Right cardiac atrium (tissue), 5 donors: ENCODE measurements around the gene CYB561. TPM values are rescaled to one million over a fixed set of nuclear protein-coding genes. Genes with fewer than 3 reads are reported as not detected.

ENCODE experiments used
- ATAC-seq, 2 donors: fragments of 200-7000 bp; cut with Tn5 transposase; one replicate each; pipeline versions ENCODE4 v1.8.0 to v1.9.1; 2020; ENCODE audit warnings: moderate library complexity in 2 of 2, mild to moderate bottlenecking in 1 of 2
- DNase-seq, 3 donors: peaks; one replicate each; pipeline ENCODE4 v3.0.0-alpha.2; 2020
- H3K27ac ChIP-seq: one replicate; pipeline ENCODE4 v1.5.1; 2013; ENCODE audit warnings: mild to moderate bottlenecking, low read length, control low read depth, moderate library complexity
- H3K27me3 ChIP-seq: one replicate; pipeline ENCODE4 v1.6.1; 2013; ENCODE audit not compliant: control insufficient read depth, insufficient read depth
- H3K4me1 ChIP-seq: one replicate; pipeline ENCODE4 v1.6.1; 2013; ENCODE audit warnings: low read length; ENCODE audit not compliant: control insufficient read depth, insufficient read depth
- H3K4me3 ChIP-seq: one replicate; pipeline ENCODE4 v1.5.1; 2013; ENCODE audit warnings: low read length, control low read depth
- H3K9me3 ChIP-seq: one replicate; pipeline ENCODE4 v1.6.1; 2013; ENCODE audit warnings: low read length; ENCODE audit not compliant: control insufficient read depth
- WGBS: extraction: QIAGEN DNeasy Blood & Tissue Kit; methylation state at CpG from one replicate; pipeline ENCODE4 v1.1.7; 2013; 5-methylcytosine and 5-hydroxymethylcytosine counted together
- intact Hi-C, 4 donors: fragments of 100-400 bp; cut with DNase I; formaldehyde crosslinking; loops; one replicate each; pipeline versions ENCODE4 v1.11.0 to v1.14.0; 2022 to 2023
- polyA plus RNA-seq: library from polyadenylated mRNA; stranded (reverse); fragments of 200-250 nt; gene quantifications from one replicate; pipeline ENCODE4 v1.2.3, GENCODE V29; 2013
- total RNA-seq, 4 donors: library from RNA; stranded (reverse); fragmentation: NEBNext Ultra II Directional; extraction: Animal tissue kit (Norgen Biotek cat#: 25700); gene quantifications; one replicate each; pipeline ENCODE4 v1.2.1, GENCODE V29; 2021
- donor health status: healthy with polysubstance abuse.
- donor health status: DM: no; HTN: yes; CAD: no.
- donor health status: DM: no; HTN: no; CAD: no.
- donor health status: DM: no; HTN: yes; CAD: no; lungs with severe emphysema.
- donor health status: DM: yes; HTN: yes; CAD: no.

CYB561 gene
- total and polyA plus RNA-seq, 5 donors = 19.2 to 26.5 (median 22.3) TPM

DNA sequence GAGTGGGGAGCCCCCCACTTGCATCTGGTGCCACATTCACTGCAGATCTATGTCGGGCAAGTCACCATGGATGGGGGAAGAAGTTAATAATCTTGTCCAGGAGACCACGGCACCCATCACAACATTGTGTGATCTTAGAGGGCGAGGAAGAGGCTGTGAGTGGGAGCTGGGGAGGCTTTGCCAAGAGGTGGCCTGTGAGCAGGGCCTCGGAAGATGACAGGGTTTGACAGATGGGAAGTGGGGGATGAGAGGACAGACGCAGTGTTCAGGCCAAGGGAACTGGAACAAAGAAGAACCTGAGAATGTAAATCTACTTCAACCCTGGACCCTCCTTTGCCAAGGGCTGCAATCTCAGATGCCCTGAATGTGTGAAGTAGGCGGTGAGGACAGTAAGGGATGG lies 43.2 kb upstream of the CYB561 start:
- intact Hi-C loops = no loop called here
- no peak overlapping the region for H3K27ac ChIP-seq
- H3K4me3 ChIP-seq = no peak overlapping the region
- 79% methylated on average over 6 of the region's 6 CpGs for WGBS
- DNase-seq (peak in 1 of 3 donors; percentile 7), ATAC-seq (no peak)
- no peaks in the 10 kb centered on the region for H3K27me3 ChIP-seq
- H3K9me3 ChIP-seq = no peaks in the 10 kb centered on the region
- no peaks in the 10 kb centered on the region for H3K4me1 ChIP-seq

DNA sequence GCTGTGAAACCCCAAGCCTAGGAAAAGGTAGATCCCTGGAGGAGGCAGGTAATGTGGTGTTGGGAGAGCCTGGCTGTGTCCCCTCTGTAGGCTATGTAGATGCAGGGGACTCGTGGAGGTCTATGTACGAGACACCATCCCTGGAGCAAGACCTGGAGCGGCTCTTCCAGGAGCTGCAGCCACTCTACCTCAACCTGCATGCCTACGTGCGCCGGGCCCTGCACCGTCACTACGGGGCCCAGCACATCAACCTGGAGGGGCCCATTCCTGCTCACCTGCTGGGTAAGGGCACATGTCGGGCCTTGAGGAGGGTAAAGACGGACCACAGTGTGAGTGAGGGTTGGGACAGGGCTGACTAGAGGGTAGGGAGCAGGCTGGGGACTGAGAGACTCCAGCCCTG lies 42.7 kb upstream of the CYB561 start:
- WGBS = 94% methylated on average over 10 of the region's 10 CpGs
- ATAC-seq = no peak
- intact Hi-C loops = no loop called here

GRCh38 chr17:63487014-63487339 lies 40.9 kb upstream of the CYB561 start:
- Histone ChIP-seq H3K4me3 (no peak overlapping the region), H3K27ac (no peak overlapping the region), H3K4me1 (no peaks in the 10 kb centered on the region), H3K27me3 (no peaks in the 10 kb centered on the region), H3K9me3 (no peaks in the 10 kb centered on the region)
- DNase-seq (peak in 1 of 3 donors; percentile 35), ATAC-seq (no peak)
- intact Hi-C loops = no loop called here
- 85% methylated on average over 11 of the region's 11 CpGs for WGBS

More for the DNA sequence above, 42.7 kb upstream of the CYB561 start:
- peak in 1 of 3 donors; percentile 13 for DNase-seq
- Histone ChIP-seq H3K27me3 (no peaks in the 10 kb centered on the region), H3K4me1 (no peaks in the 10 kb centered on the region), H3K9me3 (no peaks in the 10 kb centered on the region), H3K27ac (no peak overlapping the region), H3K4me3 (no peak overlapping the region)

GRCh38 chr17:63486317-63487013 lies 40.4 kb upstream of the CYB561 start:
- Histone ChIP-seq H3K4me3 (no peak overlapping the region), H3K9me3 (no peaks in the 10 kb centered on the region), H3K27me3 (no peaks in the 10 kb centered on the region), H3K4me1 (no peaks in the 10 kb centered on the region), H3K27ac (no peak overlapping the region)
- 78% methylated on average over 12 of the region's 12 CpGs for WGBS
- no peak for ATAC-seq
- intact Hi-C loops = no loop called here
- DNase-seq = peak in 1 of 3 donors; percentile 26

- peak in 1 of 3 donors; percentile 35 for DNase-seq
- intact Hi-C loops = no loop called here
- no peaks in the 10 kb centered on the region for H3K27me3 ChIP-seq
- ATAC-seq = no peak
- H3K27ac ChIP-seq = no peak overlapping the region
- H3K4me1 ChIP-seq = no peaks in the 10 kb centered on the region
- no peaks in the 10 kb centered on the region for H3K9me3 ChIP-seq
- WGBS = 96% methylated on average over 16 of the region's 16 CpGs
- no peak overlapping the region for H3K4me3 ChIP-seq
Observed at GRCh38 chr17:63483655-63484575, 37.8 kb upstream of the CYB561 start.

DNA sequence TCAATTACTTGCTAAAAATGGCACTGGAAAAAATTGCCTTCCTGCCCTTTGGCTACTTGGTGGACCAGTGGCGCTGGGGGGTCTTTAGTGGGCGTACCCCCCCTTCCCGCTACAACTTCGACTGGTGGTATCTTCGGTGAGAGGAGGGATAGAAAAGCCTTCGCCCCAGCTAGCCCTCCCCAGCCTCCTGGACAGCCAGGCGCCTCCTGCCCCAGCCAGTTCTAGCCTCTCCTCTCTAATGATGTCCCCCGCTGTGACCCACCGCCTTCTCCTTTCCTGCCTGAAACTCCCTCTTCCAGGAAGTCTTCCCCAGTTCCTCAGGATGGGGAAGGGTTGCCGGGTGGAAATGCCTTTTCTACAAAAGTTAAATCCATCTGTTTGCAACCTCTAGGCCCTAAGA lies 36.9 kb upstream of the CYB561 start:
- intact Hi-C loops = no loop called here
- ATAC-seq = no peak
- H3K4me1 ChIP-seq = peaks cover 3% of the 10 kb centered on the region
- no peaks in the 10 kb centered on the region for H3K9me3 ChIP-seq
- H3K27ac ChIP-seq = no peak overlapping the region
- peak in 1 of 3 donors; percentile 0 for DNase-seq
- no peak overlapping the region for H3K4me3 ChIP-seq
- 76% methylated on average over 10 of the region's 10 CpGs for WGBS
- no peaks in the 10 kb centered on the region for H3K27me3 ChIP-seq

GRCh38 chr17:63482509-63482908 lies 36.4 kb upstream of the CYB561 start:
- no peak for ATAC-seq
- 91% methylated on average over 16 of the region's 16 CpGs for WGBS
- Histone ChIP-seq H3K4me1 (peaks cover 7% of the 10 kb centered on the region), H3K27me3 (no peaks in the 10 kb centered on the region), H3K9me3 (no peaks in the 10 kb centered on the region), H3K27ac (no peak overlapping the region), H3K4me3 (no peak overlapping the region)
- peak in 1 of 3 donors; percentile 13 for DNase-seq
- intact Hi-C loops = no loop called here

- Histone ChIP-seq H3K27ac (no peak overlapping the region), H3K27me3 (no peaks in the 10 kb centered on the region), H3K9me3 (no peaks in the 10 kb centered on the region), H3K4me3 (no peak overlapping the region), H3K4me1 (peaks cover 8% of the 10 kb centered on the region)
- intact Hi-C loops = no loop called here
- ATAC-seq (no peak), DNase-seq (peak in 1 of 3 donors; percentile 25)
- WGBS = 89% methylated on average over 16 of the region's 16 CpGs
Observed at GRCh38 chr17:63481488-63481870, 35.4 kb upstream of the CYB561 start.

DNA sequence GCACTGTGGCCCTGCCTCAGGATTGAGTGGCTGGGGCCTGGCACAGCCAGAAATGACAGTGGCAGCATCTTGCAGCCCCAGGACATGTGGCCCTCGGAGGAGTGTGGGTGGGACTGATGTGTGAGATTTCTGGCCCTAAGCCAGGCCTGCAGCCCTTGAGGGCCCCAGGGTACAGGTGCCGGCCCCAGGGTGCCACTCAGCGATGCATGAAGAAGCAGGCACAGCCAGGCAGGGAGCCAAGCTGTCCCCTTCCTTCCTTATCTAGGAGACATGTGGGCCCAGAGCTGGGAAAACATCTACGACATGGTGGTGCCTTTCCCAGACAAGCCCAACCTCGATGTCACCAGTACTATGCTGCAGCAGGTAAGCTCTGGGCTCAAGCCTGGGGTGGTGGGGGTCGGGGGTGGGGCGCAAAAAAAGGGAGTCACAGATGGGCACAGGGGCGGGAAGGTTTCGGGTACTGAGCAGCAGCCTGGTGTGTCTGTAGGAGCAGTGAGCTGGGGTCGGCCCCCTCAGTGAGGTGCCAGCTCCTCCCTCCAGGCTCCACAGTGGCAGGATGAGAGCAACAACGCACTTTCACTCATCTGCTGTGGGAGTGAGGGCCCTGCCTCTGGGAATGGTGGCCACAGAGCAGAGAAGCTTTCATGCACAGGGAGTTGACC lies 34.9 kb upstream of the CYB561 start:
- no peak for ATAC-seq
- intact Hi-C loops = no loop called here
- 63% methylated on average over 11 of the region's 11 CpGs for WGBS
- Histone ChIP-seq H3K9me3 (no peaks in the 10 kb centered on the region), H3K27ac (no peak overlapping the region), H3K4me3 (no peak overlapping the region), H3K4me1 (peaks cover 8% of the 10 kb centered on the region), H3K27me3 (no peaks in the 10 kb centered on the region)
- DNase-seq = peak in 1 of 3 donors; percentile 43

GRCh38 chr17:63480192-63480784 lies 34.2 kb upstream of the CYB561 start:
- H3K9me3 ChIP-seq = no peaks in the 10 kb centered on the region
- no peaks in the 10 kb centered on the region for H3K27me3 ChIP-seq
- intact Hi-C loops = no loop called here
- H3K27ac ChIP-seq = no peak overlapping the region
- DNase-seq (peak in 1 of 3 donors; percentile 54), ATAC-seq (no peak)
- no peak overlapping the region for H3K4me3 ChIP-seq
- 90% methylated on average over 21 of the region's 21 CpGs for WGBS
- peaks cover 13% of the 10 kb centered on the region for H3K4me1 ChIP-seq
